Measurements from ENCODE around the gene LRRC3C.
"Not testable (repeated sequence)": the region's sequence is repeated elsewhere in the genome, so short reads cannot be mapped to it uniquely, and the experiment has no call there.

The LRRC3C gene

GRCh38 chr17:39924691-39925055 lies 2.9 kb upstream of the LRRC3C start:
- no peak for DNase-seq (ENCODE audit: low spot score)

- no peak for DNase-seq (ENCODE audit: low spot score)
Measured at GRCh38 chr17:39925282-39926134, 2.0 kb upstream of the LRRC3C start.

- no peak for DNase-seq (ENCODE audit: low spot score)
Measured at GRCh38 chr17:39926135-39926587, 1.4 kb upstream of the LRRC3C start.

- DNase-seq (ENCODE audit: low spot score) = peak; percentile 37
Measured at GRCh38 chr17:39926588-39927100, 888 bp upstream of the LRRC3C start.

- DNase-seq (ENCODE audit: low spot score) = peak; percentile 66
Measured at GRCh38 chr17:39927929-39928857, 661 bp downstream of the LRRC3C start.

GRCh38 chr17:39928858-39929645 lies 1.5 kb downstream of the LRRC3C start:
- DNase-seq (ENCODE audit: low spot score) = peak; percentile 95

- DNase-seq (ENCODE audit: low spot score) = peak; percentile 73
Measured at GRCh38 chr17:39929646-39930407, 2.3 kb downstream of the LRRC3C start.

- DNase-seq (ENCODE audit: low spot score) = no peak
Measured at GRCh38 chr17:39933912-39934311, 6.4 kb downstream of the LRRC3C start.

GRCh38 chr17:39934324-39934723 lies 6.8 kb downstream of the LRRC3C start:
- no peak for DNase-seq (ENCODE audit: low spot score)

- DNase-seq (ENCODE audit: low spot score) = no peak
Measured at GRCh38 chr17:39935909-39936308, 8.4 kb downstream of the LRRC3C start.

- peak; percentile 35 for DNase-seq (ENCODE audit: low spot score)
Measured at GRCh38 chr17:39937447-39937846, 9.9 kb downstream of the LRRC3C start.

- DNase-seq (ENCODE audit: low spot score) = peak; percentile 18
Measured at GRCh38 chr17:39938140-39938869, 10.8 kb downstream of the LRRC3C start.

GRCh38 chr17:39939106-39939505 lies 11.6 kb downstream of the LRRC3C start:
- no peak for DNase-seq (ENCODE audit: low spot score)

- peak; percentile 89 for DNase-seq (ENCODE audit: low spot score)
Measured at GRCh38 chr17:39939588-39940419, 12.3 kb downstream of the LRRC3C start.

- DNase-seq (ENCODE audit: low spot score) = no peak
Measured at GRCh38 chr17:39943702-39944392, 16.3 kb downstream of the LRRC3C start.

GRCh38 chr17:39944393-39944711 lies 16.8 kb downstream of the LRRC3C start:
- DNase-seq (ENCODE audit: low spot score) = no peak

- DNase-seq (ENCODE audit: low spot score) = no peak
Measured at GRCh38 chr17:39946551-39947330, 19.2 kb downstream of the LRRC3C start.

- DNase-seq (ENCODE audit: low spot score) = not testable (repeated sequence)
Measured at GRCh38 chr17:39948489-39948828, 20.9 kb downstream of the LRRC3C start.

Data from kidney tubule cell (primary cell).